HG03095 (cell line): ENCODE results near the gene NKAIN2.
"Not testable (repeated sequence)": the region's sequence is repeated elsewhere in the genome, so short reads cannot be mapped to it uniquely, and the experiment has no call there.

ENCODE experiments used
- ATAC-seq: cut with Tn5 transposase; IDR thresholded peaks from one replicate; pipeline ENCODE4 v1.9.1; 2021; ENCODE audit warnings: moderate library complexity; ENCODE audit not compliant: unreplicated experiment

The NKAIN2 gene

GRCh38 chr6:124668028-124668427 lies 864.4 kb downstream of the NKAIN2 start:
- ATAC-seq = no peak

- ATAC-seq = no peak
These were observed 866.2 kb downstream of the NKAIN2 start for GRCh38 chr6:124669713-124670480.

GRCh38 chr6:124670801-124671200 lies 867.1 kb downstream of the NKAIN2 start:
- ATAC-seq = no peak

GRCh38 chr6:124671324-124671723 lies 867.7 kb downstream of the NKAIN2 start:
- ATAC-seq = no peak

- ATAC-seq = no peak
These were observed 870.4 kb downstream of the NKAIN2 start for GRCh38 chr6:124674042-124674441.

GRCh38 chr6:124676033-124676432 lies 872.4 kb downstream of the NKAIN2 start:
- ATAC-seq = no peak

GRCh38 chr6:124677874-124678273 lies 874.2 kb downstream of the NKAIN2 start:
- ATAC-seq = no peak

- ATAC-seq = no peak
These were observed 875.7 kb downstream of the NKAIN2 start for GRCh38 chr6:124679387-124679786.

- ATAC-seq = no peak
These were observed 879.1 kb downstream of the NKAIN2 start for GRCh38 chr6:124682751-124683150.

GRCh38 chr6:124683507-124683906 lies 879.8 kb downstream of the NKAIN2 start:
- ATAC-seq = no peak

- ATAC-seq = no peak
These were observed 881.0 kb downstream of the NKAIN2 start for GRCh38 chr6:124684621-124685020.

GRCh38 chr6:124688369-124688768 lies 884.7 kb downstream of the NKAIN2 start:
- ATAC-seq = no peak

- ATAC-seq = no peak
These were observed 890.6 kb downstream of the NKAIN2 start for GRCh38 chr6:124694139-124694705.

- ATAC-seq = no peak
These were observed 895.4 kb downstream of the NKAIN2 start for GRCh38 chr6:124699038-124699437.

GRCh38 chr6:124703541-124703940 lies 899.9 kb downstream of the NKAIN2 start:
- ATAC-seq = no peak

GRCh38 chr6:124712532-124712931 lies 908.9 kb downstream of the NKAIN2 start:
- ATAC-seq = not testable (repeated sequence)

GRCh38 chr6:124714728-124715127 lies 911.1 kb downstream of the NKAIN2 start:
- ATAC-seq = no peak

GRCh38 chr6:124719913-124720312 lies 916.2 kb downstream of the NKAIN2 start:
- no peak for ATAC-seq

GRCh38 chr6:124721331-124721730 lies 917.7 kb downstream of the NKAIN2 start:
- ATAC-seq = no peak

GRCh38 chr6:124722141-124722878 lies 918.6 kb downstream of the NKAIN2 start:
- ATAC-seq = no peak

GRCh38 chr6:124723671-124724070 lies 920.0 kb downstream of the NKAIN2 start:
- ATAC-seq = no peak

- not testable (repeated sequence) for ATAC-seq
These were observed 934.1 kb downstream of the NKAIN2 start for GRCh38 chr6:124737804-124738203.
